ENCODE data around the gene MOV10L1.

Gene MOV10L1

GRCh38 chr22:50089682-50090411 is at the start of gene MOV10L1:
MOV10L1 (plus strand) TSS chr22:50090006; CDS start chr22:50090089, 83 bp downstream.
- no peak for DNase-seq (ENCODE audit: low spot score)

GRCh38 chr22:50040717-50041116 is 49.1 kb upstream of the MOV10L1 start:
- DNase-seq (ENCODE audit: low spot score), result no peak

- DNase-seq (ENCODE audit: low spot score), result no peak
Measured at GRCh38 chr22:50041361-50042065, 48.3 kb upstream of the MOV10L1 start.

GRCh38 chr22:50044485-50045118 is 45.2 kb upstream of the MOV10L1 start:
- DNase-seq (ENCODE audit: low spot score), result no peak

GRCh38 chr22:50045211-50046018 is 44.4 kb upstream of the MOV10L1 start:
- DNase-seq (ENCODE audit: low spot score), result no peak

- no peak for DNase-seq (ENCODE audit: low spot score)
Measured at GRCh38 chr22:50046019-50046415, 43.8 kb upstream of the MOV10L1 start.

- no peak for DNase-seq (ENCODE audit: low spot score)
Measured at GRCh38 chr22:50046481-50047245, 43.1 kb upstream of the MOV10L1 start.

GRCh38 chr22:50047346-50047745 is 42.5 kb upstream of the MOV10L1 start:
- no peak for DNase-seq (ENCODE audit: low spot score)

GRCh38 chr22:50048061-50048765 is 41.6 kb upstream of the MOV10L1 start:
- no peak for DNase-seq (ENCODE audit: low spot score)

GRCh38 chr22:50048836-50049235 is 41.0 kb upstream of the MOV10L1 start:
- no peak for DNase-seq (ENCODE audit: low spot score)

- DNase-seq (ENCODE audit: low spot score), result no peak
Measured at GRCh38 chr22:50049299-50050195, 40.3 kb upstream of the MOV10L1 start.

GRCh38 chr22:50051930-50052329 is 37.9 kb upstream of the MOV10L1 start:
- DNase-seq (ENCODE audit: low spot score), result no peak

GRCh38 chr22:50053861-50054260 is 35.9 kb upstream of the MOV10L1 start:
- DNase-seq (ENCODE audit: low spot score), result no peak

GRCh38 chr22:50056214-50056972 is 33.4 kb upstream of the MOV10L1 start:
- DNase-seq (ENCODE audit: low spot score), result no peak

- DNase-seq (ENCODE audit: low spot score), result no peak
Measured at GRCh38 chr22:50057278-50058060, 32.3 kb upstream of the MOV10L1 start.

- no peak for DNase-seq (ENCODE audit: low spot score)
Measured at GRCh38 chr22:50058061-50058905, 31.5 kb upstream of the MOV10L1 start, which contains the start of gene TTLL8. TTLL8 (minus strand) TSS chr22:50058298.
